Neuron (in vitro differentiated cells): ENCODE results near the gene PAPPA2.

Experiments
- H2AFZ ChIP-seq: one replicate; pipeline ENCODE4 v1.6.1; 2013; ENCODE audit warnings: low read depth, mild to moderate bottlenecking, inconsistent platforms, low read length, moderate library complexity
- H3K27me3 ChIP-seq: one replicate; pipeline ENCODE4 v1.6.1; 2013; ENCODE audit warnings: low read length; ENCODE audit not compliant: insufficient read depth
- H3K36me3 ChIP-seq: one replicate; pipeline ENCODE4 v1.6.1; 2013; ENCODE audit warnings: low read length; ENCODE audit not compliant: insufficient read depth
- H3K4me1 ChIP-seq: one replicate; pipeline ENCODE4 v1.6.1; 2013; ENCODE audit warnings: low read length; ENCODE audit not compliant: insufficient read depth
- H3K4me3 ChIP-seq: 2 replicates; pipeline ENCODE4 v1.5.1; 2013; ENCODE audit warnings: mild to moderate bottlenecking, low read length, moderate library complexity
- H3K9me3 ChIP-seq: one replicate; pipeline ENCODE4 v1.6.1; 2013; ENCODE audit warnings: low read length

Gene PAPPA2

DNA sequence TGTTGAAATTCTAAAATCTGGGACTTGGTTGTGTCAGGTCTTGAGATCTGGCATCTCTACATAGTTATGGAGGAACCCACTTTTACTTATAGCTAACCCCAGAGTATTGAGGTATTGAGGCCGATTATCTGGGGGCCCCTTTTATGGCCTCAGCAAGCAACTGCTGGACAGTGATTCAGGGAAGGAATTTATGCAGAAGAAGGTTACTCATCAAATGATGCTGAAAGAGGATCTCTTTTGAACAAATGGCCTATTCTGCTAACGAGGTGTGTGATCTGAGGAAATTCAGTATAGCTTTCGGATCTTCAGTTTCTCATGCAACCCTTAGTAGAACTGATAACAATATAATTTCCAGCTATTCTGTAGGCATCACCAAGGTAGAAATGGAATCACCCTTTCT is 239.9 kb downstream of the PAPPA2 start:
- no peaks in the 10 kb centered on the region for H3K36me3 ChIP-seq
- no peaks in the 10 kb centered on the region for H3K27me3 ChIP-seq
- H3K9me3 ChIP-seq, result no peaks in the 10 kb centered on the region
- H3K4me1 ChIP-seq, result no peaks in the 10 kb centered on the region
- no peak overlapping the region for H3K4me3 ChIP-seq
- H2AFZ ChIP-seq, result no peak overlapping the region

DNA sequence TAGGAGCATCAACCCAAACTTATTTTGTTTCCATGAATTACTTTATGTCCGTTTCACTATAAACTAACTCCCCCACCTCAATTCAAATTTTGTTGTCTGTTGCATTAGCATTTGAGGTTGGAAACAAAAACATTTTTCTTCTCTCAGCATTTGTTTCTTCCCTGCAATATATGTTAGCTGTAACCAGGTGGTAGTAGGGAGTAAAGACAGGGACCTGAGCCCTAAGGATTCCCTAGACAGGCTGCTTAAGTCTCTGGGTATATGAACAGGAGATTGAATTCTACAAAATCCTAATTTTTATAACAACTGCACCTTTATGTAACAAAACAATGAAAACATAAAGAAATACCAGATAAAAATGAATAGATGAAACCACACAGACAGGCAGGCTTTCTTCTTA is 242.6 kb downstream of the PAPPA2 start:
- no peaks in the 10 kb centered on the region for H3K27me3 ChIP-seq
- H2AFZ ChIP-seq, result no peak overlapping the region
- H3K9me3 ChIP-seq, result no peaks in the 10 kb centered on the region
- no peak overlapping the region for H3K4me3 ChIP-seq
- H3K4me1 ChIP-seq, result no peaks in the 10 kb centered on the region
- H3K36me3 ChIP-seq, result no peaks in the 10 kb centered on the region

- H3K4me3 ChIP-seq, result no peak overlapping the region
- no peaks in the 10 kb centered on the region for H3K27me3 ChIP-seq
These were observed 254.2 kb downstream of the PAPPA2 start for GRCh38 chr1:176717066-176717750.

DNA sequence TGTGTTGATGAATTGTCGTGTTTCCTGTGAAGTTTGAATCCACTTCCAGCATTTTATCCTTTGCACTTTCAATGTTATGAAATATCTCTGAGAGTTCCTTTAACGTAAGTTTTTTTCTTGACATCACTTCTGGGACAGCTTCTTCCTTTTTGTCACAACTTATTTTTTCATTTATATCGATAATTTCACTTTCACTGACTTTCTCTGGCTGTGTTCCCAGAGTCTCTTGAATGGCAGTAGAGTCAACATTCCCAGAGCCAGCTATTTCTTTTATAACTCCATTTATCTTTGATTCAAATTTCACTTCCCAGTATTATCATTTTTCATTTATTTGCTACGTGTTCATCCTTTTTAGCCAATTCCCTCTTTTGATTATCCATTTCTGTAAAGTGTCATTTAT is 256.5 kb downstream of the PAPPA2 start:
- Histone ChIP-seq H3K4me3 (no peak overlapping the region), H3K27me3 (no peaks in the 10 kb centered on the region), H3K4me1 (no peaks in the 10 kb centered on the region), H3K9me3 (no peaks in the 10 kb centered on the region), H2AFZ (no peak overlapping the region), H3K36me3 (no peaks in the 10 kb centered on the region)

More at GRCh38 chr1:176717066-176717750, 254.2 kb downstream of the PAPPA2 start:
- H3K36me3 ChIP-seq, result no peaks in the 10 kb centered on the region
- no peaks in the 10 kb centered on the region for H3K4me1 ChIP-seq
- H2AFZ ChIP-seq, result no peak overlapping the region
- no peaks in the 10 kb centered on the region for H3K9me3 ChIP-seq

DNA sequence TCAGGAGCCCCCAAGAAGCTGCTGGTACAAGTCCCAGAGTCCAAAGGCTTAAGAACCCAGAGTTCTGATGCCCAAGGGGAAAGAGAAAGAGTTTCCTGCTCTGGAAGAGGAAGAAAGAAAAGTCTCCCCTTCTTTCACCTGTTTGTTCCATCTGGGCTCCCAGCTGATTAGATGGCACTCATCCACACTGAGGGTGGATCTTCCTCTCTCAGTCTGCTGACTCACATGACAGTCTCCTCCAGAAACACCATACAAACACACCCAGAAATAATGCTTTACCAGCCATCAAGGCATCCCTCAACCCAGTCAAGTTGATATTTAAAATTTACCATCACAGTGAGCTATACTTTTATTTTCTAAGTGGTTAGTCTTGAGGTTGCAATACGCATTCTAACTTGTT is 257.9 kb downstream of the PAPPA2 start:
- no peak overlapping the region for H3K4me3 ChIP-seq
- no peaks in the 10 kb centered on the region for H3K4me1 ChIP-seq
- H3K36me3 ChIP-seq, result no peaks in the 10 kb centered on the region
- H2AFZ ChIP-seq, result no peak overlapping the region
- H3K27me3 ChIP-seq, result no peaks in the 10 kb centered on the region
- no peaks in the 10 kb centered on the region for H3K9me3 ChIP-seq

DNA sequence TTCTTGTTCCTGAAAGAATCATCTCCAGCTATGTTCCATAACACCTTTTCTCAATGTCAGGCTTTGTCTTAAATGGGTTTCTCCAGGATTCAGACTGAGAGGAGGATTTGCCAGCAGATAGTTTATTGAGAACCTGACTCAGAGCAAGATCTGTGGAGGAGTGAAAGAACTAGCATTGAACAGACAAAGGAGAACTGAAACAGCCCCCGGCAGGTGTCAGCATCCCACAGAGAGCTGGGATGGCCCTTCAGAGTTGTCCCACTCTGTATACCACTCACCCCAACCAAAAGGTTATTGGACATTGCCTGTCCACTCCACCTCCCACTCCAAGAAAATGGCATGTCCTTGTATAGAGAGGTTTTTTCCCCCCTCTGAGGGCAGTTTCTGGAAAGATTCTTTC is 270.7 kb downstream of the PAPPA2 start:
- Histone ChIP-seq H3K4me3 (no peak overlapping the region), H3K9me3 (no peaks in the 10 kb centered on the region), H3K4me1 (no peaks in the 10 kb centered on the region), H3K36me3 (no peaks in the 10 kb centered on the region), H3K27me3 (no peaks in the 10 kb centered on the region), H2AFZ (no peak overlapping the region)

DNA sequence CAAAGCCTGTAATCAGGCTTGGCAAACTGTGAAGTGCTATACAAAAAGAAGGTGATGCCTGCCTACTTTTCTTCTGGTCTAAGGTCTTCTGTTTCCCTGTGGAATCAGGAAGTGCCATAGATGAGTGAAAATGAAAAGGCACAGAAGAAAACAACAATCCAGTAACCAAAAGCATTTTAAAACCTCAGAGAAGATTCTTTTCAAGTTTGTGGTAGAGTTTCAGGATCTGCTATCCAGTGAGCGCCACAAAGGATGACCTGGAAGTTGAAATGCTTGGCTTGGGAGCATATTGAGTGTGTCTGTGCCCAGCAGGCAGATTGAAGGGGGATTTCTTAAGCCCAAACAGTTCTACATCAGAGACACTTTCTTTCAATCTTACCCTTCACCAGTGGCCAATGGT is 272.2 kb downstream of the PAPPA2 start:
- no peak overlapping the region for H2AFZ ChIP-seq
- no peaks in the 10 kb centered on the region for H3K36me3 ChIP-seq
- no peaks in the 10 kb centered on the region for H3K9me3 ChIP-seq
- no peak overlapping the region for H3K4me3 ChIP-seq
- no peaks in the 10 kb centered on the region for H3K4me1 ChIP-seq
- H3K27me3 ChIP-seq, result no peaks in the 10 kb centered on the region

DNA sequence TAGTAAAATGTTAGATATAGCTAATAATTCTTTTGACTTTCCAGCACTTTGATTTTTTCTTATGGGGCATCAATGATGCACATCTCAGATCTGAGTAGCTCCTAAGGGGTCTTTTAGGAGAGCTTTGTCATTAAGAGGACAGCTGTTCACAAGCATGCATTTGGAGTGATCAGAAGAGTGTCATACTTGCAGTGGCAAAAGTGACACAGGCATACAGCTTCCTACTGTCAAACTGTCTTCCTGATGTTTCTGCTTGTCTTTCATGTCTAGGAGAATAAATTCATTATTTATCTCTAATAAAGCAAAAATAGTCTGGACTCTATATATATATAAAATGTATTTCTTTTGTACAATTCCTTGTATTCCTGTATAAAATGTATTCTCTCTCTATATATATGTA is 273.0 kb downstream of the PAPPA2 start:
- H2AFZ ChIP-seq, result no peak overlapping the region
- no peaks in the 10 kb centered on the region for H3K27me3 ChIP-seq
- no peak overlapping the region for H3K4me3 ChIP-seq
- no peaks in the 10 kb centered on the region for H3K9me3 ChIP-seq
- no peaks in the 10 kb centered on the region for H3K36me3 ChIP-seq
- no peaks in the 10 kb centered on the region for H3K4me1 ChIP-seq

- Histone ChIP-seq H3K4me3 (no peak overlapping the region), H3K4me1 (no peaks in the 10 kb centered on the region), H3K27me3 (no peaks in the 10 kb centered on the region), H2AFZ (no peak overlapping the region), H3K9me3 (no peaks in the 10 kb centered on the region), H3K36me3 (no peaks in the 10 kb centered on the region)
These were observed 278.2 kb downstream of the PAPPA2 start for GRCh38 chr1:176741181-176741580.

DNA sequence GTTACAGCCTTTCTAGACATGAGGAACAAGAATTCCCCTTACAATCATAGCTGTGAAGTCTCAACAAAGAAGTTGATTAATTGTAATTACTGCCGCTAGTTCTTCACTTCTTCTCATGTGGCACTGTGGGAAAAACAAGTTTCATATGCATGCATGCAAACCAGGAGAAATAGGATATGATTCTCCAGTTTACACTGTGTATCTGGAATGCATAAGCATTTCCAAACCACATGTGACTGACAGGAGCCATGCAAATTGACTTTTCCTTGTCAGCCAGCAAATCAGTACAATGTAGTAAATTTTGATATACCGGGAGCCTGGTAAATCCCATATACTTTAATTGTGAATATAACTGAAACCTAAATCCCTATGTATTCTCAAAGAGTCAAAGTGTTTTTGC is 279.3 kb downstream of the PAPPA2 start:
- H2AFZ ChIP-seq, result no peak overlapping the region
- no peaks in the 10 kb centered on the region for H3K4me1 ChIP-seq
- no peaks in the 10 kb centered on the region for H3K27me3 ChIP-seq
- no peaks in the 10 kb centered on the region for H3K9me3 ChIP-seq
- no peak overlapping the region for H3K4me3 ChIP-seq
- no peaks in the 10 kb centered on the region for H3K36me3 ChIP-seq

GRCh38 chr1:176744142-176744541 is 281.2 kb downstream of the PAPPA2 start:
- no peak overlapping the region for H3K4me3 ChIP-seq
- no peaks in the 10 kb centered on the region for H3K9me3 ChIP-seq
- no peaks in the 10 kb centered on the region for H3K27me3 ChIP-seq
- no peak overlapping the region for H2AFZ ChIP-seq
- no peaks in the 10 kb centered on the region for H3K4me1 ChIP-seq
- H3K36me3 ChIP-seq, result no peaks in the 10 kb centered on the region

GRCh38 chr1:176745945-176746344 is 283.0 kb downstream of the PAPPA2 start:
- Histone ChIP-seq H3K9me3 (no peaks in the 10 kb centered on the region), H3K27me3 (no peaks in the 10 kb centered on the region), H3K4me3 (no peak overlapping the region), H3K36me3 (no peaks in the 10 kb centered on the region), H2AFZ (no peak overlapping the region), H3K4me1 (no peaks in the 10 kb centered on the region)

GRCh38 chr1:176752505-176752904 is 289.5 kb downstream of the PAPPA2 start:
- H3K4me1 ChIP-seq, result no peaks in the 10 kb centered on the region
- H3K9me3 ChIP-seq, result no peaks in the 10 kb centered on the region
- H3K4me3 ChIP-seq, result no peak overlapping the region
- H2AFZ ChIP-seq, result no peak overlapping the region
- H3K27me3 ChIP-seq, result no peaks in the 10 kb centered on the region
- H3K36me3 ChIP-seq, result no peaks in the 10 kb centered on the region

GRCh38 chr1:176754676-176755075 is 291.7 kb downstream of the PAPPA2 start:
- H3K4me3 ChIP-seq, result no peak overlapping the region
- no peaks in the 10 kb centered on the region for H3K4me1 ChIP-seq
- no peak overlapping the region for H2AFZ ChIP-seq
- H3K27me3 ChIP-seq, result no peaks in the 10 kb centered on the region
- no peaks in the 10 kb centered on the region for H3K9me3 ChIP-seq
- no peaks in the 10 kb centered on the region for H3K36me3 ChIP-seq
